Neural cell (in vitro differentiated cells): ENCODE measurements around the gene CD160. TPM values are rescaled to one million over a fixed set of nuclear protein-coding genes. Genes with fewer than 3 reads are reported as not detected.

Source experiments
- H2AFZ ChIP-seq: fragments of 200-600, 300-800 bp; sonication (generic), shearing (Covaris generic); 2 replicates; pipeline ENCODE4 v1.6.0; 2014; ENCODE audit warnings: low read depth, mild to moderate bottlenecking, antibody characterized with exemption, low read length, moderate library complexity
- H3F3A ChIP-seq: fragments of 200-600 bp; shearing (Covaris generic); 2 replicates; pipeline ENCODE4 v1.6.1; 2016; ENCODE audit warnings: mild to moderate bottlenecking, moderate library complexity, mixed read lengths, antibody characterized with exemption, low read length; ENCODE audit not compliant: insufficient read depth, poor library complexity, severe bottlenecking
- H3K27ac ChIP-seq: fragments of 200-600, 300-800 bp; sonication (generic), shearing (Covaris generic); 2 replicates; pipeline ENCODE4 v1.5.1; 2014; ENCODE audit warnings: mild to moderate bottlenecking, low read length, moderate library complexity
- H3K27me3 ChIP-seq: fragments of 300-800, 200-600 bp; sonication (generic), shearing (Covaris generic); 2 replicates; pipeline ENCODE4 v1.6.0; 2014; ENCODE audit warnings: mild to moderate bottlenecking, low read depth, low read length, moderate library complexity; ENCODE audit not compliant: insufficient read depth
- H3K36me3 ChIP-seq: fragments of 300-800, 200-600 bp; sonication (generic), shearing (Covaris generic); 2 replicates; pipeline ENCODE4 v1.5.1; 2014; ENCODE audit warnings: mild to moderate bottlenecking, antibody characterized with exemption, low read length, moderate library complexity; ENCODE audit not compliant: insufficient read depth
- H3K4me2 ChIP-seq: fragments of 300-800, 200-600 bp; sonication (generic), shearing (Covaris generic); 2 replicates; pipeline ENCODE4 v1.6.0; 2014; ENCODE audit warnings: mild to moderate bottlenecking, low read length
- H3K4me3 ChIP-seq: fragments of 300-800, 200-600 bp; sonication (generic), shearing (Covaris generic); 2 replicates; pipeline ENCODE4 v1.5.1; 2014; ENCODE audit warnings: mild to moderate bottlenecking, low read length, moderate library complexity
- H3K79me2 ChIP-seq: fragments of 200-600 bp; shearing (Covaris generic); replicated peaks from 2 replicates; pipeline ENCODE4 v1.6.0; 2014; ENCODE audit warnings: mild to moderate bottlenecking, low read length, moderate library complexity; ENCODE audit not compliant: insufficient read depth
- H3K9ac ChIP-seq: fragments of 300-800, 200-600 bp; sonication (generic), shearing (Covaris generic); 2 replicates; pipeline ENCODE4 v1.6.1; 2016; ENCODE audit warnings: mild to moderate bottlenecking, low read length, mixed read lengths
- H3K9me2 ChIP-seq: fragments of 200-600 bp; shearing (Covaris generic); 2 replicates; pipeline ENCODE4 v1.6.1; 2016; ENCODE audit warnings: mild to moderate bottlenecking, low read length, mixed read lengths; ENCODE audit not compliant: insufficient read depth
- H3K9me3 ChIP-seq: fragments of 200-600, 300-800 bp; sonication (generic), shearing (Covaris generic); 2 replicates; pipeline ENCODE4 v1.6.1; 2016; ENCODE audit warnings: mild to moderate bottlenecking, mixed run types, low read length, moderate library complexity, mixed read lengths
- H4K20me1 ChIP-seq: fragments of 200-600 bp; shearing (Covaris generic); 2 replicates; pipeline ENCODE4 v1.6.1; 2016; ENCODE audit warnings: mild to moderate bottlenecking, mixed run types; ENCODE audit not compliant: insufficient read depth
- CTCF ChIP-seq: fragments of 450-650 bp; IDR thresholded peaks from 2 replicates; pipeline ENCODE4 v1.5.1; 2014; ENCODE audit warnings: antibody characterized with exemption, mild to moderate bottlenecking, moderate library complexity; ENCODE audit not compliant: poor library complexity, severe bottlenecking
- EP300 ChIP-seq: fragments of 450-650 bp; conservative IDR thresholded peaks from 2 replicates; pipeline ENCODE4 v1.6.1; 2014; ENCODE audit warnings: antibody characterized with exemption, mild to moderate bottlenecking, moderate library complexity; ENCODE audit not compliant: poor library complexity, severe bottlenecking
- EZH2 ChIP-seq: fragments of 200-600, 300-800 bp; shearing (Covaris generic), sonication (generic); IDR thresholded peaks from 2 replicates; pipeline ENCODE4 v1.6.1; 2014; ENCODE audit warnings: antibody characterized with exemption, low read length, borderline replicate concordance, mild to moderate bottlenecking; ENCODE audit not compliant: insufficient read depth, poor library complexity, severe bottlenecking
- MXI1 ChIP-seq: fragments of 450-650 bp; conservative IDR thresholded peaks from 2 replicates; pipeline ENCODE4 v1.6.1; 2014; ENCODE audit warnings: antibody characterized with exemption, mild to moderate bottlenecking; ENCODE audit not compliant: poor library complexity, severe bottlenecking
- POLR2AphosphoS5 ChIP-seq: IDR thresholded peaks from 2 replicates; pipeline ENCODE4 v1.6.1; 2012
- RAD21 ChIP-seq: fragments of 450-650 bp; conservative IDR thresholded peaks from 2 replicates; pipeline ENCODE4 v1.6.1; 2014; ENCODE audit warnings: antibody characterized with exemption, mild to moderate bottlenecking, moderate library complexity
- REST ChIP-seq: IDR thresholded peaks from 2 replicates; pipeline ENCODE4 v1.6.1; 2012; ENCODE audit warnings: borderline replicate concordance
- SMC3 ChIP-seq: fragments of 450-650 bp; conservative IDR thresholded peaks from 2 replicates; pipeline ENCODE4 v1.6.1; 2014; ENCODE audit warnings: antibody characterized with exemption, mild to moderate bottlenecking, moderate library complexity; ENCODE audit not compliant: poor library complexity
- TAF1 ChIP-seq: IDR thresholded peaks from 2 replicates; pipeline ENCODE4 v1.6.1; 2012; ENCODE audit warnings: low read depth
- polyA plus RNA-seq: library from polyadenylated mRNA; depleted of rRNA; stranded (reverse); fragments of >200 nt; gene quantifications from 2 replicates; pipeline ENCODE4 v1.2.3, GENCODE V29; 2014

Gene CD160
- polyA plus RNA-seq, 1 donor from 2014 or later, result not detected

- no peaks in the 10 kb centered on the region for H3K9me3 ChIP-seq
- H3F3A ChIP-seq, result no peaks in the 10 kb centered on the region
- TF ChIP-seq POLR2AphosphoS5 (no peak), RAD21 (no peak), CTCF (no peak), MXI1 (no peak), EP300 (no peak), SMC3 (no peak), EZH2 (no peak), TAF1 (no peak)
- no peaks in the 10 kb centered on the region for H4K20me1 ChIP-seq
- no peak overlapping the region for H3K4me3 ChIP-seq
- no peaks in the 10 kb centered on the region for H3K27me3 ChIP-seq
- H3K9ac ChIP-seq, result no peak overlapping the region
- no peaks in the 10 kb centered on the region for H3K9me2 ChIP-seq
- peaks cover 4% of the 10 kb centered on the region for H3K36me3 ChIP-seq
- H2AFZ ChIP-seq, result no peak overlapping the region
- H3K27ac ChIP-seq, result no peak overlapping the region
- no peak overlapping the region for H3K4me2 ChIP-seq
- H3K79me2 ChIP-seq, result no peaks in the 10 kb centered on the region
These were observed 28.3 kb downstream of the CD160 start for GRCh38 chr1:145747398-145748247.

GRCh38 chr1:145750426-145750825, 31.1 kb downstream of the CD160 start:
- Histone ChIP-seq H3K27ac (no peak overlapping the region), H3K9me3 (no peaks in the 10 kb centered on the region), H3K27me3 (no peaks in the 10 kb centered on the region), H2AFZ (no peak overlapping the region), H3K79me2 (no peaks in the 10 kb centered on the region), H4K20me1 (no peaks in the 10 kb centered on the region), H3K36me3 (no peaks in the 10 kb centered on the region), H3K9ac (no peak overlapping the region), H3F3A (no peaks in the 10 kb centered on the region), H3K4me2 (no peak overlapping the region), H3K4me3 (no peak overlapping the region), H3K9me2 (no peaks in the 10 kb centered on the region)
- TF ChIP-seq REST, result no peak
- no peak for TF ChIP-seq CTCF
- TF ChIP-seq EZH2, result no peak
- no peak for TF ChIP-seq POLR2AphosphoS5
- no peak for TF ChIP-seq SMC3
